Panc1 (cell line): ENCODE measurements around the gene BHLHE23.

Experiments used
- CTCF ChIP-seq: fragments of 450-650 bp; IDR thresholded peaks from 2 replicates; pipeline ENCODE4 v1.5.1; 2017; ENCODE audit warnings: mild to moderate bottlenecking
- REST ChIP-seq, 2 experiments: IDR thresholded peaks; 2 replicates each; pipeline ENCODE4 v1.6.1; 2011 to 2012; ENCODE audit warnings: low read depth in 2 of 2, control low read depth in 1 of 2, low read length in 1 of 2, mild to moderate bottlenecking in 1 of 2, moderate library complexity in 1 of 2; ENCODE audit not compliant: insufficient read depth in 1 of 2

- TF ChIP-seq CTCF (no peak), REST (IDR thresholded peaks at IDR 0.05; ENCODE audit: insufficient read depth in 1 of 2, low read depth in 2 of 2, low read length in 1 of 2) (no peak)
Observed at GRCh38 chr20:63037669-63038268, 31.0 kb upstream of the BHLHE23 start.
